Nephron progenitor cell (in vitro differentiated cells): ENCODE measurements around the gene SUCO.
"Not testable (repeated sequence)": the region's sequence is repeated elsewhere in the genome, so short reads cannot be mapped to it uniquely, and the experiment has no call there.

Experiments
- DNase-seq: peaks from one replicate; pipeline ENCODE4 v3.0.0; 2021
- H3K27ac Mint-ChIP-seq: 2 replicates; pipeline ENCODE4 v1.8.0; 2021; ENCODE audit warnings: mild to moderate bottlenecking, moderate library complexity, mixed read lengths
- H3K27me3 Mint-ChIP-seq: 2 replicates; pipeline ENCODE4 v1.8.0; 2021; ENCODE audit warnings: mild to moderate bottlenecking, low read depth, mixed read lengths; ENCODE audit not compliant: poor library complexity
- H3K36me3 Mint-ChIP-seq: 2 replicates; pipeline ENCODE4 v1.8.0; 2021; ENCODE audit warnings: low read depth, mixed read lengths
- H3K4me1 Mint-ChIP-seq: 2 replicates; pipeline ENCODE4 v1.8.0; 2021; ENCODE audit warnings: mixed read lengths
- H3K4me3 Mint-ChIP-seq: 2 replicates; pipeline ENCODE4 v1.8.0; 2021; ENCODE audit warnings: mild to moderate bottlenecking, moderate library complexity, mixed read lengths
- H3K9me3 Mint-ChIP-seq: 2 replicates; pipeline ENCODE4 v1.8.0; 2021; ENCODE audit warnings: mild to moderate bottlenecking, moderate library complexity, mixed read lengths
- CTCF ChIP-seq: fragments of 200-600 bp; sonication (generic); IDR thresholded peaks from 2 replicates; pipeline ENCODE4 v1.5.0; 2021; ENCODE audit warnings: antibody characterized with exemption

Gene SUCO

GRCh38 chr1:172588296-172589291, 55.6 kb downstream of the SUCO start:
- no peaks in the 10 kb centered on the region for H3K27me3 Mint-ChIP-seq
- peaks cover 33% of the 10 kb centered on the region for H3K9me3 Mint-ChIP-seq
- TF ChIP-seq CTCF = no peak
- no peak overlapping the region for H3K4me3 Mint-ChIP-seq
- peaks cover 60% of the 10 kb centered on the region for H3K36me3 Mint-ChIP-seq
- H3K27ac Mint-ChIP-seq = peak overlapping the region; percentile 69
- no peaks in the 10 kb centered on the region for H3K4me1 Mint-ChIP-seq
- no peak for DNase-seq

GRCh38 chr1:172589553-172589952, 56.6 kb downstream of the SUCO start:
- Mint-ChIP-seq H3K4me1 (no peaks in the 10 kb centered on the region), H3K36me3 (peaks cover 68% of the 10 kb centered on the region)
- TF ChIP-seq CTCF = no peak

GRCh38 chr1:172591429-172591828, 58.5 kb downstream of the SUCO start:
- H3K27ac Mint-ChIP-seq, H3K27me3 Mint-ChIP-seq, H3K4me3 Mint-ChIP-seq, H3K4me1 Mint-ChIP-seq, DNase-seq: not testable (repeated sequence)
- H3K36me3 Mint-ChIP-seq = peaks cover 83% of the 10 kb centered on the region
- peaks cover 62% of the 10 kb centered on the region for H3K9me3 Mint-ChIP-seq

More at GRCh38 chr1:172589553-172589952, 56.6 kb downstream of the SUCO start:
- no peak overlapping the region for H3K4me3 Mint-ChIP-seq
- H3K9me3 Mint-ChIP-seq = peaks cover 43% of the 10 kb centered on the region
- DNase-seq = no peak
- H3K27ac Mint-ChIP-seq = no peak overlapping the region
- no peaks in the 10 kb centered on the region for H3K27me3 Mint-ChIP-seq

- not testable (repeated sequence) for H3K4me3 Mint-ChIP-seq, H3K27me3 Mint-ChIP-seq, H3K27ac Mint-ChIP-seq, H3K4me1 Mint-ChIP-seq, DNase-seq
- peaks cover 91% of the 10 kb centered on the region for H3K36me3 Mint-ChIP-seq
- H3K9me3 Mint-ChIP-seq = peaks cover 81% of the 10 kb centered on the region
Observed at GRCh38 chr1:172595066-172595465, 62.1 kb downstream of the SUCO start.

DNA sequence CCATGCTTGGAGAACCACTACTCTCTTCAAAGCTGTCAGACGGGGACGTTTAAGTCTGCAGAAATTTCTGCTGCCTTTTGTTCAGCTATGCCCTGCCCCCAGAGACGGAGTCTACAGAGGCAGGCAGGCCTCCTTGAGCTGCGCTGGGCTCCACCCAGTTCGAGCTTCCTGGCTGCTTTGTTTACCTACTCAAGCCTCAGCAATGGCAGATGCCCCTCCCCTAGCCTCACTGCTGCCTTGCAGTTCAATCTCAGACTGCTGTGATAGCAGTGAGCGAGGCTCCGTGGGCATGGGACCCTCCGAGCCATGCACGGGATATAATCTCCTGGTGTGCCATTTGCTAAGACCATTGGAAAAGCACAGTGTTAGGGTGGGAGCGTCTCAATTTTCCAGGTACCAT, 63.8 kb downstream of the SUCO start:
- Mint-ChIP-seq H3K36me3 (peaks cover 87% of the 10 kb centered on the region), H3K9me3 (peaks cover 69% of the 10 kb centered on the region)
- H3K27me3 Mint-ChIP-seq, DNase-seq, H3K4me3 Mint-ChIP-seq, H3K27ac Mint-ChIP-seq, H3K4me1 Mint-ChIP-seq: not testable (repeated sequence)

DNA sequence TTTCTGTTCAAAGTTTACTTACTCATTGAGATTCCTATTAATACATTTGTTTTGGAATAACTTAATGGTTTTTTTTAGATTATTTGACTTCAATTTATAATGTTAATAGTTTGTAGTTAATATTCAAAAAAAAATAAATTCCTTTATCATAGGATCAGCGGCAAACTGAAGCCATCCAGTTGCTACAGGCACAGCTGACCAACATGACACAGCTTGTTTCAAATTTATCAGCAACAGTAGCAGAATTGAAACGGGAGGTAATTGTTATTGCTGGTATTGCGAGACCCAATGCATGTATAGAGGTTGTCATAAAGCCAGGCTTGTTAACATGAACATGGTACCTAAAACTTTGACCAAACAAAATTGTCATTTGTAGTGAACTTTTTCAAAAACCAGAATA, 67.0 kb downstream of the SUCO start:
- no peak overlapping the region for H3K4me3 Mint-ChIP-seq
- H3K4me1 Mint-ChIP-seq = no peaks in the 10 kb centered on the region
- peaks cover 37% of the 10 kb centered on the region for H3K9me3 Mint-ChIP-seq
- DNase-seq = no peak
- TF ChIP-seq CTCF = no peak
- H3K36me3 Mint-ChIP-seq = peaks cover 75% of the 10 kb centered on the region
- H3K27me3 Mint-ChIP-seq = no peaks in the 10 kb centered on the region
- no peak overlapping the region for H3K27ac Mint-ChIP-seq

GRCh38 chr1:172600615-172601014, 67.7 kb downstream of the SUCO start:
- no peak for TF ChIP-seq CTCF
- H3K36me3 Mint-ChIP-seq = peaks cover 72% of the 10 kb centered on the region
- no peak for DNase-seq
- H3K9me3 Mint-ChIP-seq = peaks cover 30% of the 10 kb centered on the region
- peak overlapping the region; percentile 26 for H3K27ac Mint-ChIP-seq
- H3K27me3 Mint-ChIP-seq = no peaks in the 10 kb centered on the region
- no peak overlapping the region for H3K4me3 Mint-ChIP-seq
- H3K4me1 Mint-ChIP-seq = no peaks in the 10 kb centered on the region
